PFSK-1 (cell line): ENCODE data around the gene GSG1L.

Source experiments
- FOXP2 ChIP-seq: optimal IDR thresholded peaks from 2 replicates; pipeline ENCODE3; 2011; ENCODE audit warnings: borderline replicate concordance, control low read depth, inconsistent platforms; ENCODE audit not compliant: insufficient read depth; ENCODE audit errors: extremely low read length, extremely low read depth
- POLR2AphosphoS5 ChIP-seq: IDR thresholded peaks from 2 replicates; pipeline ENCODE4 v1.6.1; 2012; ENCODE audit warnings: low read depth, mild to moderate bottlenecking, control low read depth, low read length, moderate library complexity
- SIN3A ChIP-seq: IDR thresholded peaks from 2 replicates; pipeline ENCODE4 v1.6.1; 2012; ENCODE audit warnings: mild to moderate bottlenecking, low read length, moderate library complexity, borderline replicate concordance; ENCODE audit not compliant: insufficient read depth
- TAF1 ChIP-seq: IDR thresholded peaks from 2 replicates; pipeline ENCODE4 v1.6.1; 2012; ENCODE audit warnings: low read length, control low read depth, borderline replicate concordance; ENCODE audit not compliant: insufficient read depth
- TF ChIP-seq, protein P1 (sequence below), 2 experiments: IDR thresholded peaks; 2 replicates each; pipeline versions ENCODE4 v1.6.1 to v1.8.0; 2011 to 2012; ENCODE audit warnings: low read depth in 2 of 2, low read length in 2 of 2, control low read depth in 1 of 2, inconsistent platforms in 1 of 2, mild to moderate bottlenecking in 1 of 2, moderate library complexity in 1 of 2; ENCODE audit not compliant: insufficient read depth in 1 of 2

DNA sequence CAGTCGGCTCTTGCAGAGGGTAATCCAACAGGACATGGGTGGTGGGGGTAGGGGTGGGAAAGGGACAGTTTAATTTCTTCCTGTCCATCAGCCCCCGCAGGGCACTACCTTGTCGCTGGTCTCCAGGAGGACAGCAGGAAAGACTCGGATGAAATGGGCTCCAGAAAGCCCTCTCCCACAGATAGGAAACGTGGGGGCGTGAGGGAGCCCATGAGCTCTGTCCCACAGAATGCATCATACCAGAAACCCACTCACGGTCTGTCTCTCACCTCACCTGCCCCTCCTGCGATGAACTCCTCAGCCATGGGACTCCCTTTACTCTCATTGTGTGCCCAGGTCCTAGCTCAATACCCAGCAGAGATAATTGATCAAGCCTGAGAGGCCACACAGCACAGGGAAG, 240.1 kb downstream of the GSG1L start:
- TF ChIP-seq TAF1 = no peak
- no peak for TF ChIP-seq POLR2AphosphoS5
- TF ChIP-seq, protein P1, sequence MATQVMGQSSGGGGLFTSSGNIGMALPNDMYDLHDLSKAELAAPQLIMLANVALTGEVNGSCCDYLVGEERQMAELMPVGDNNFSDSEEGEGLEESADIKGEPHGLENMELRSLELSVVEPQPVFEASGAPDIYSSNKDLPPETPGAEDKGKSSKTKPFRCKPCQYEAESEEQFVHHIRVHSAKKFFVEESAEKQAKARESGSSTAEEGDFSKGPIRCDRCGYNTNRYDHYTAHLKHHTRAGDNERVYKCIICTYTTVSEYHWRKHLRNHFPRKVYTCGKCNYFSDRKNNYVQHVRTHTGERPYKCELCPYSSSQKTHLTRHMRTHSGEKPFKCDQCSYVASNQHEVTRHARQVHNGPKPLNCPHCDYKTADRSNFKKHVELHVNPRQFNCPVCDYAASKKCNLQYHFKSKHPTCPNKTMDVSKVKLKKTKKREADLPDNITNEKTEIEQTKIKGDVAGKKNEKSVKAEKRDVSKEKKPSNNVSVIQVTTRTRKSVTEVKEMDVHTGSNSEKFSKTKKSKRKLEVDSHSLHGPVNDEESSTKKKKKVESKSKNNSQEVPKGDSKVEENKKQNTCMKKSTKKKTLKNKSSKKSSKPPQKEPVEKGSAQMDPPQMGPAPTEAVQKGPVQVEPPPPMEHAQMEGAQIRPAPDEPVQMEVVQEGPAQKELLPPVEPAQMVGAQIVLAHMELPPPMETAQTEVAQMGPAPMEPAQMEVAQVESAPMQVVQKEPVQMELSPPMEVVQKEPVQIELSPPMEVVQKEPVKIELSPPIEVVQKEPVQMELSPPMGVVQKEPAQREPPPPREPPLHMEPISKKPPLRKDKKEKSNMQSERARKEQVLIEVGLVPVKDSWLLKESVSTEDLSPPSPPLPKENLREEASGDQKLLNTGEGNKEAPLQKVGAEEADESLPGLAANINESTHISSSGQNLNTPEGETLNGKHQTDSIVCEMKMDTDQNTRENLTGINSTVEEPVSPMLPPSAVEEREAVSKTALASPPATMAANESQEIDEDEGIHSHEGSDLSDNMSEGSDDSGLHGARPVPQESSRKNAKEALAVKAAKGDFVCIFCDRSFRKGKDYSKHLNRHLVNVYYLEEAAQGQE (IDR thresholded peaks at IDR 0.05; ENCODE audit: insufficient read depth in 1 of 2, low read depth in 2 of 2, low read length in 2 of 2) = no peak
- TF ChIP-seq SIN3A = no peak
- no peak for TF ChIP-seq FOXP2
